HG03108 (cell line): ENCODE results near the gene HOXC11.

Experiments
- ATAC-seq: cut with Tn5 transposase; IDR thresholded peaks from one replicate; pipeline ENCODE4 v1.9.1; 2021; ENCODE audit warnings: moderate library complexity; ENCODE audit not compliant: unreplicated experiment

Gene HOXC11

DNA sequence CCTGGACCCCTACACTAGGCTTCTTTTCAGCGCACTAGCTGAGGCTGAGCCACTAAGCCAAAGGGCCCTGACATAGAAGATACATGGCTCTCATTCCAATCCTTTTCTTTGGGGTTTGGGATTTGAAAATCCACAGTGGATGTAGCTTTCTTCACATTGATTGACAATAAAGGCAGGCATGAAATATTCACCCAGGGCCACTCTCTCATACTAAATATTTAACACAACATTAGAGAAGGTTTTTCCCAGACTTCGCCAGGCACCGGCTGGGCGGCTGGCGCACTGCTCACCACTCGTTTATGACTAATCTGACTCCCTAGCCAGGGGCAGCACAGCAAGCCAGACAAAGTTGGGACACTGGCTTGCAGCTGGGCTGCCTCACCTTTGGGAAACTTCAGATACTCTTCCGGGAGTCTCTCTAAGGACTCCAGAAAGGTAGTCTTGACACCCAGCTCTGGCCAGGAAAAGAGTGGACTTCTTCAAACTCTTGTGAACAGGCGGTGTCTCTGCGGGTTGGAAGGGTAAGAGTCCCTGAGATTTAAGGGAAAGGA lies 699 bp upstream of the HOXC11 start:
- ATAC-seq, result no peak

DNA sequence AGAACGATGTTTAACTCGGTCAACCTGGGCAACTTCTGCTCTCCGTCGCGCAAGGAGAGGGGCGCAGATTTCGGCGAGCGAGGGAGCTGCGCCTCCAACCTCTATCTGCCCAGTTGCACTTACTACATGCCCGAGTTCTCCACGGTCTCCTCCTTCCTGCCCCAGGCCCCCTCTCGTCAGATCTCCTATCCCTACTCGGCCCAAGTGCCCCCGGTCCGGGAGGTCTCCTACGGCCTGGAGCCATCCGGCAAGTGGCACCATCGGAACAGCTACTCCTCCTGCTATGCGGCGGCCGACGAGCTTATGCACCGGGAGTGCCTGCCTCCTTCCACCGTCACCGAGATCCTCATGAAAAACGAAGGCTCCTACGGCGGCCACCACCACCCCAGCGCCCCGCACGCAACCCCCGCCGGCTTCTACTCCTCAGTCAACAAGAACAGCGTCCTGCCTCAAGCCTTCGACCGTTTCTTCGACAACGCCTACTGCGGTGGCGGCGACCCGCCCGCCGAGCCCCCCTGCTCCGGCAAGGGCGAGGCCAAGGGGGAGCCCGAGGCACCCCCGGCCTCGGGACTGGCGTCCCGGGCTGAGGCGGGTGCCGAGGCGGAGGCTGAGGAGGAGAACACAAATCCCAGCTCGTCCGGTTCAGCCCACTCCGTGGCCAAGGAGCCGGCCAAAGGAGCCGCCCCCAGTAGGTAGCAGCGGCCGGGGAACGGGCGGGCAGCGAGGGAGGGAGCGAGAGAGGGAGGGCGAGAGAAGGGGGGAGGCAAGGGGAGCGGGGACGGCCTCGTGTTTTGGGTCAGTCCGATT lies 513 bp downstream of the HOXC11 start:
- no peak for ATAC-seq

- no peak for ATAC-seq
Measured at GRCh38 chr12:53974084-53975063, 1.4 kb downstream of the HOXC11 start, which contains the start of gene HOTAIR. Gene HOTAIR, minus strand, starts transcription at chr12:53974954.

GRCh38 chr12:53975064-53975471 lies 2.1 kb downstream of the HOXC11 start:
- no peak for ATAC-seq

DNA sequence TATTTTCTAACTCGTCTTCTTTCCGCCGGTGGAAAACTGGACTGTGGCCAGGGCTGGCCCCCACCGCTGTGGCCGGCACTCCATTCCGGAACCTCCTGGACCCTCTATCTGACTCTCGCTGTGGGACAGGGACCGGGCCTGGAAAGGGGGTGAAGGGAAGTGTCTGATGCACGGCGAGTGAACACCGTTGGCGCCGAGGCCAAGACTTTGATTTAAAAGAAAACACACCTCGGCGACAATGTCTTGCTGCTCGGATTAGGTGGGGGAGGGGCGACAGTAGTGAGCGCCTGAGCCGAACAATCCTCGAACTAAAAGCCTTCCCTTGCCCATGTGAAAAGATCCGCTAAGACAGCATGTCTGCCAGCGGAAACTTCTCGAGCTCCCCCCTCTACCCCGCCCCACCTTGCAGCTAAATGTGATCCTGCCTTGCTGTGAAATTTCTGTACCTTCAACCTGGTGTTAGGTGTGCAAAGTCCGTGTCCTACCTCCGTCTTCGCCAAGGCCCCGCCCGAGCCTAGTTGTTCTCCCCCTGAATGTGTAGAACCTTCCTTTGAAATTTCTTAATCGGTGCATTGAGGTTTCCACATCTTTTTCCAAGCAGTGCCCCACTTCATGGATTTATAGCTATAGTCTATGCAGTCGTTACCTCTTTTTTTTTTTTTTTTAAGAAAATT lies 2.7 kb downstream of the HOXC11 start:
- no peak for ATAC-seq

DNA sequence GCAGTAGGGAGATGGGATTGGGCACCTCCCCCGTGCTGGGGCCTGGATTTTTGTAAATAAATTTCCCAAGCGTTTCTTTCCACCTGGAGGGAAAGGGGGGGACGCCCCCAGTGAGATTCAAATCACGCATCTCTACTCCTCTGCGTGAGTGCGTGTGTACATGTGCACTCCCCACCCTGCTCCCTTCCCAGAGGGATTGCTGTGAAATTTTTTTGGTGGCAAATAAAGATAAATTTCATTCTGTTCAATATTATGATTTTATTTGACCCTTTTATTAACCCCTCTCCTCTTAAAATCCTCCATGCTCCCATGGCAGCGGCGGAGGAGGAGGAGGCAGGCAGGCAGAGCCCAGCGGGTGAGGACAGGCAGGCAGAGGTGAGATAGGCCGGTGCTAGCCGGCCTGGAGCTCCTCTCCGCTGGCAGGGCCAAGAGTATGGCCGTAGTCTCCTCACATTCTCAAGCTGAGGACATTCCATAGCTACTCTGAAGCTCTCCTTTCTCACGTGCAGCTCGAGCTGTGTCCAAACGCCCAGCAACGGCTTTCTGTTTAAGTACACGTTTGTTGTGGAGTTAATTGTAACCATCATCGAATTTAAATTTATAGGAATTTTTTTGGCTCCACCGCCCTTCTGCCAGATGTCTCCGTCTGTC lies 3.4 kb downstream of the HOXC11 start:
- ATAC-seq, result no peak

DNA sequence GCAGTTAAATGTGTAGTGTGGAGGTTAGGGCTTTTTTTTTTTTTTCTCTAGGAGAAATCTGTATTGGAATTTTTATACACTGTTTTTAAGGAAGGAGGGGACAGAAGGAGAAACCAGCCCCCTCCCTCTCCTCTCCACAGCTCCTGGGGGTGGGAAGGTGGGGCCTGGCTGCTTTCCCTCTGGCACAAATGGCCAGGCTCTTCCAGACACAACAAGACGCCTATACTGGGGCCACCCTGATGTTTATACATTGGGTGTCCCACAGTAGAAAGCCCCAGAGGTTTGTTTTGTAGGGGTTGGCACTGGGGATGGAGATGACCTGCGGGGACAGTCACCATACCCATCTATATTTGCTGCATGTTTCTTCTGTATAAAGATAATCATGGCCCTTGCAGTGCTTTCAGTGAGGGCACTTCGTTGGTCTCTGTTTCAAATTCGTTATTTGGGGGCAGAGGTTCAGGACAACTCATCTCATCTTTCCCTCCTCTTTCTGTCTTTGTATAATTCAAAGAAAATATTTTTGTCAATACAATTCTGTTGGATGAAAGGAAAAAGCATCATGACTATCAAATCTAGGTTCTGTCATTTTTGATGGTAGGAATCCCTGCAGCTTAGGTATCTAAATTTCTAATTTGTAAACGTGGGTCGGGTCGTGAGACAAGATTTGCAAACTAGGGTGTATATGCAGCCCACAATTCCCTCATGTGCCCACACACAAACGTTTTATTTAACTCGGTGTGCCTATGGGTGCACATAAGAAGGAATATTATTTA lies 4.1 kb downstream of the HOXC11 start:
- ATAC-seq, result no peak

DNA sequence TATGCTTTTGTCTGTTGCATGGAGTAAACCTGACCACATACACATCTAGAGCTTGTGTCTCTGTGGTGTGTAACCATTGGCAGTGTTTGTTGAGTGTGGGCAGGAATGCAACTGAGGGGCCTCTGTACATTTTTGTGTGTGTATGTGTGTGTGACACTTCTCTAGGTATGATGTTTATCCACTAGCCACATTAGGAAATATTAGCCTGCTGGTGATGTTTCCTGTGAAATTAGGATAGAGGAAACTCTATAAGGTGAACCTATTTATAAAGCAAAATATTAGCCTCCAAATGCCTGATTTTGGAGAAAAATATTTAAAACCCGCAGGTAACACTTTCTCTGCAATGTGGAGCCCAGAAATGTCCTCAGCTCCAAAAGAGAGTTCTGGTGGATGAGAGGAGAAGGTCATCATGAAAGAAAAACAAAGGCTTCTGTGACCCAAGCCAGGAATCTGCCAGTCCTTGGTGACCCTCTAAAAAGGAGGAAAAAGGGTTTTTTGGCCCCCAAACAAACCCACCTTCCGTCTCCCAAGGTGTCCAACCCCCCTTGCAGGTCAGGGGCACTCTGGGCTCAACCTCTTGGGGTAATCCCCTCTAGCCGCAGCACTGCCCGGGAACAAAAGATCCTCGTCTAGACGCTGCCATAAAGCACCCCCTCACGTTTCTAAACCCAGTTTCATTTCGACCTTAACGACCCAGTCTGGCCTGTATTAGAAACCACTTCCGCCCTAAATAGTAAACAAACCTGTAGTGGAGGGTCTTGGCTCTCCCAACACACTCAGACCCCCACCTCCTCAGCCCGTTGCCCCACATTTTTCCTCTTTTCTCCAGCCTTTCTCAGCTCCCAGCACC lies 4.9 kb downstream of the HOXC11 start:
- no peak for ATAC-seq

DNA sequence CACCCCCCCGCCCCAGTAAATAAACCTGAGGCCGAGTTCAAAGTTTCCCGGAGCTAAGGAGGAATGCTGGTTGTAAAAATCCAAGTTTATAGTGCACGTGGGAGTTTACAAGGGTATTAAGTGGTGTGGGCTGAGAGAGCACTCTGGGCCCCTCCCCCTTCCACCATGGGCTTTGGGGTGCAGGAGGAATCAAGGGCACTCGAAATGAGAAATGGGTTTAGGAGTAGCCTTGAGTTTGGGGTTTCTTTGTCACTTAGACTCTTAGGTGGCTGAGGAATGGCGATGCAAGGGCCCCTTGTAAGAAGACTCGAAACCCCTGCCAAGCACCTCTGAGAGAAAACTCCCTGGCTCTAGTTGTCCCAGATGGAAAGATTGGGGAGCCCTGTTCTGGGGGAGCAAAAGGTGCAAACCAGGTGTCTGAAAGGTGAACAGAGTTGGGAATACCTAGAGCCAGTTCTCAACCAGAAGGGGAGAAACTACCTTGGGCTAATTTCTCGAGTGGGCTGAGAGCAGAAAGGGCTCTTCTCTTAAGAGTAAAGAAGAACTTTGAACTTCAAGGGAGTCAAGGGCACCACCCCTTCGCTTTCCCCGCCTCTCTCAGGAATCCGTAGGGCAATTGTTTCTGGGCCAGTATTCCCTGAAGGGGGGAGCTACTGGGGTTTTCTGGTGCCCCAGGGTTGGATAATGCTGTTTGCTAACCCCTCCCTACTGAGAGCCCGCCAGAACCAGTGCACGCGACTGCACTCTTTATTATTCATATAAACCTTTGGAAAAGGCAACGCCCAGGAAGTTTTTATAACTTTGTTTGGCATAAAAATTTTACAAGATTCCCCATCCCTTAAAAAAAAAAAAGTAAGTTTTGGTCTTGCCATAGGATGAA lies 5.8 kb downstream of the HOXC11 start:
- no peak for ATAC-seq

DNA sequence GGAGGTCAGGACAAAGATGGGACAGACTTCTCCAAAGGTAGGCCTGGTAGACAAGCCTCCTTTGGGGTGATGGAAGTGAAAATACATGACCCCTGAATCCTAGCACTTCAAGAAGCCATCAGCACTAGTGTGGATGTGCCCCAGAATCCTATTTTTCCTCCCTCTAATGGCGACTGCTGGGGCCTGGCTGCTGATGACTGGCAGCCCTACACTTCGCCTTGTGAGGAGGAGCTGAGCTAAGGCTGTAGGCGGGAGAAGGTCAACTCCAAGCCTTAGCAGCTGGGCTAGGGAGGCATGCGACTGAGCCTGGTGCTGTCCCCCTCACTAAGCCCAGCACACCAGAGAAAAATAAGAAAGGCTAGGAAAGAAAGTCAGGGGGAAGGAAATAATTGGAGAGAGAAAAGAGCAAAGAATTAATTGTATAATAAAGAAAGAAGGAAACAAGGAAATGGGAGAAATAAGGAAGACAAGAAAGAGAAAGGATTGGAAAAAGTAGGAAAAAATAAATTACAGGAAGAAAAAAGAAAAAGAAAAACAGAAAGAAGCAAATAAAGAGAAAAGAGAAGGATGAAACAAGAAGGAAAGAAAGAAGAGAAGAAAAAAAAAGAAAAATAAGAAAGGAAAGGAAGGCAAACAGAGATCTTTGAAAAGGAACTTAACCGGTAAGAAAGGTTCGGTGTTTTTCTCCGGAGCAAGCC lies 7.3 kb downstream of the HOXC11 start:
- ATAC-seq, result no peak

- ATAC-seq, result no peak
Measured at GRCh38 chr12:53980802-53981496, 8.0 kb downstream of the HOXC11 start.

GRCh38 chr12:53981634-53982565 lies 9.0 kb downstream of the HOXC11 start:
- no peak for ATAC-seq

GRCh38 chr12:53982648-53983567 lies 10.0 kb downstream of the HOXC11 start:
- ATAC-seq, result no peak

DNA sequence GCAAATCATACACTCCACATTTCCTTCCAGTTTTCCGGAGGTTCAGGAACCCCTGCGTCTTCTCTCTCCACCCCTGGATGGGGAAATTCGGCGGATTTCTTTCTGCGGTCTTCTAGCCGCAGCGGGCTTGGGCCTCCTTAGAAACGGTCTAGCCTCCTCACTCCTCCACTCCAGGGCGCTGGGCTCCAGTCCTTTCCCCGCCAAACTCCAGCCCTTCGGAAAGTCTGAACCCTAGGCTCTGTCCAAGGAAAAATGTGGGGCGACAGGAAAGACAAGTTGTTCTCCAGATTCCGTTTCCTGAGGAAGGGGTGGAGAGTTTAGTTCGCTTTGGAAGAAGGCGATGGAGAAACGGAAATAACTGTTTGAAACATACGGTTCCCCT lies 10.6 kb downstream of the HOXC11 start:
- no peak for ATAC-seq
